Measurements from ENCODE around the gene C10orf71.

C10orf71 gene

GRCh38 chr10:49327036-49327813 is 28.3 kb downstream of the C10orf71 start:
- DNase-seq (ENCODE audit: low read depth): no peak
- no peak overlapping the region for H3K4me3 ChIP-seq (ENCODE audit: control insufficient read depth, low read depth, low read length)
- TF ChIP-seq CTCF (conservative IDR thresholded peaks at IDR 0.05; ENCODE audit: control insufficient read depth, insufficient read depth, low read depth, low read length): no peak

GRCh38 chr10:49328401-49329145 is 29.6 kb downstream of the C10orf71 start:
- DNase-seq (ENCODE audit: low read depth): no peak
- H3K4me3 ChIP-seq (ENCODE audit: control insufficient read depth, low read depth, low read length): no peak overlapping the region
- TF ChIP-seq CTCF (conservative IDR thresholded peaks at IDR 0.05; ENCODE audit: control insufficient read depth, insufficient read depth, low read depth, low read length): no peak

- DNase-seq (ENCODE audit: low read depth): no peak
- TF ChIP-seq CTCF (conservative IDR thresholded peaks at IDR 0.05; ENCODE audit: control insufficient read depth, insufficient read depth, low read depth, low read length): no peak
- H3K4me3 ChIP-seq (ENCODE audit: control insufficient read depth, low read depth, low read length): no peak overlapping the region
These were observed 30.2 kb downstream of the C10orf71 start for GRCh38 chr10:49329146-49329505.

- H3K4me3 ChIP-seq (ENCODE audit: control insufficient read depth, low read depth, low read length): no peak overlapping the region
- DNase-seq (ENCODE audit: low read depth): no peak
- TF ChIP-seq CTCF (conservative IDR thresholded peaks at IDR 0.05; ENCODE audit: control insufficient read depth, insufficient read depth, low read depth, low read length): no peak
These were observed 31.2 kb downstream of the C10orf71 start for GRCh38 chr10:49330127-49330665.

- no peak for TF ChIP-seq CTCF (conservative IDR thresholded peaks at IDR 0.05; ENCODE audit: control insufficient read depth, insufficient read depth, low read depth, low read length)
These were observed 32.5 kb downstream of the C10orf71 start for GRCh38 chr10:49331431-49331830.

GRCh38 chr10:49332333-49332732 is 33.4 kb downstream of the C10orf71 start:
- H3K4me3 ChIP-seq (ENCODE audit: control insufficient read depth, low read depth, low read length): no peak overlapping the region
- no peak for TF ChIP-seq CTCF (conservative IDR thresholded peaks at IDR 0.05; ENCODE audit: control insufficient read depth, insufficient read depth, low read depth, low read length)
- no peak for DNase-seq (ENCODE audit: low read depth)

More at GRCh38 chr10:49331431-49331830, 32.5 kb downstream of the C10orf71 start:
- no peak overlapping the region for H3K4me3 ChIP-seq (ENCODE audit: control insufficient read depth, low read depth, low read length)
- no peak for DNase-seq (ENCODE audit: low read depth)

Measured in fibroblast of mammary gland (primary cell).